ENCODE measurements around the gene TP53BP2. TPM values are rescaled to one million over a fixed set of nuclear protein-coding genes. Genes with fewer than 3 reads are reported as not detected.

Gene TP53BP2
- total RNA-seq, 1 donor = 31.8 TPM

GRCh38 chr1:223815865-223816264 is 29.9 kb downstream of the TP53BP2 start:
- TF ChIP-seq CTCF (IDR thresholded peaks at IDR 0.05; ENCODE audit: extremely low read depth, low read depth, low read length) = no peak
- peak; percentile 54 for DNase-seq (ENCODE audit: insufficient read length, low spot score, missing footprints)
- Histone ChIP-seq H3K4me2 (ENCODE audit: insufficient read depth, low read length) (peak overlapping the region; percentile 16), H2AFZ (ENCODE audit: low read length) (no peak overlapping the region), H3K79me2 (ENCODE audit: insufficient read depth, low read length) (peaks cover 46% of the 10 kb centered on the region), H3K9me3 (ENCODE audit: low read depth, low read length) (no peaks in the 10 kb centered on the region), H3K36me3 (ENCODE audit: insufficient read depth, low read length) (peaks cover 17% of the 10 kb centered on the region), H3K27ac (ENCODE audit: low read depth, low read length) (peak overlapping the region; percentile 1), H3K4me3 (ENCODE audit: insufficient read depth, low read length) (no peak overlapping the region), H4K20me1 (ENCODE audit: insufficient read depth, low read length) (no peaks in the 10 kb centered on the region), H3K4me1 (ENCODE audit: insufficient read depth, low read length) (peaks cover 30% of the 10 kb centered on the region), H3K27me3 (ENCODE audit: insufficient read depth, low read length) (no peaks in the 10 kb centered on the region)

GRCh38 chr1:223815020-223815853 is 30.5 kb downstream of the TP53BP2 start:
- Histone ChIP-seq H3K79me2 (ENCODE audit: insufficient read depth, low read length) (peaks cover 40% of the 10 kb centered on the region), H3K4me1 (ENCODE audit: insufficient read depth, low read length) (peaks cover 24% of the 10 kb centered on the region), H3K27me3 (ENCODE audit: insufficient read depth, low read length) (no peaks in the 10 kb centered on the region), H3K36me3 (ENCODE audit: insufficient read depth, low read length) (peaks cover 17% of the 10 kb centered on the region), H4K20me1 (ENCODE audit: insufficient read depth, low read length) (no peaks in the 10 kb centered on the region), H3K4me2 (ENCODE audit: insufficient read depth, low read length) (peak overlapping the region; percentile 16), H2AFZ (ENCODE audit: low read length) (no peak overlapping the region), H3K9me3 (ENCODE audit: low read depth, low read length) (no peaks in the 10 kb centered on the region), H3K27ac (ENCODE audit: low read depth, low read length) (peak overlapping the region; percentile 1), H3K4me3 (ENCODE audit: insufficient read depth, low read length) (no peak overlapping the region)
- no peak for DNase-seq (ENCODE audit: insufficient read length, low spot score, missing footprints)
- TF ChIP-seq CTCF (IDR thresholded peaks at IDR 0.05; ENCODE audit: extremely low read depth, low read depth, low read length) = no peak

- Histone ChIP-seq H3K9me3 (ENCODE audit: low read depth, low read length) (no peaks in the 10 kb centered on the region), H3K4me3 (ENCODE audit: insufficient read depth, low read length) (no peak overlapping the region), H3K27ac (ENCODE audit: low read depth, low read length) (no peak overlapping the region), H3K79me2 (ENCODE audit: insufficient read depth, low read length) (peaks cover 32% of the 10 kb centered on the region), H4K20me1 (ENCODE audit: insufficient read depth, low read length) (no peaks in the 10 kb centered on the region), H3K4me2 (ENCODE audit: insufficient read depth, low read length) (no peak overlapping the region), H3K4me1 (ENCODE audit: insufficient read depth, low read length) (peaks cover 17% of the 10 kb centered on the region), H2AFZ (ENCODE audit: low read length) (no peak overlapping the region), H3K36me3 (ENCODE audit: insufficient read depth, low read length) (peaks cover 15% of the 10 kb centered on the region), H3K27me3 (ENCODE audit: insufficient read depth, low read length) (no peaks in the 10 kb centered on the region)
- no peak for DNase-seq (ENCODE audit: insufficient read length, low spot score, missing footprints)
- no peak for TF ChIP-seq CTCF (IDR thresholded peaks at IDR 0.05; ENCODE audit: extremely low read depth, low read depth, low read length)
These were observed 32.1 kb downstream of the TP53BP2 start for GRCh38 chr1:223813645-223814044.

DNA sequence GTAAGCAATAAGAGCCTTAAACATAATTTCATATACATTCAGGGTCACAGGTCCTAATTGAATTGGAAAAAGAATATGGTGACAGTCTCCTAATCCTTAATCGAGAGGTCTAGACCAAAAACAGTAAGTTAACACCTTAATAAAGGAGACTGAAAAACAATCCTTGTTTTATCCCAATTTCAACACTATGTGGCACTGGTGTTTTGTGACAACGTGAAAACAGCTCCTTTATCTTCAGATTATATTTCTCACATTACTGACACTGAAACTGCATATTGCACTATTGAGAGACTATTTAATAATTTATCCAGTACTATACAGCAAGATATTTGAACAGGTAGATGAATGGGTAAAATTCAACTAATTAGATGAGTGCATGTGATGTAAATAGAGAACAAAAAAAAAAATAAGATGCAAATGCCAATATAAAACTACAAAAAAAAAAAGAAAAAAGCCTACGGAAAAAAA is 34.1 kb downstream of the TP53BP2 start:
- H3K27me3 ChIP-seq (ENCODE audit: insufficient read depth, low read length) = no peaks in the 10 kb centered on the region
- peaks cover 12% of the 10 kb centered on the region for H3K4me1 ChIP-seq (ENCODE audit: insufficient read depth, low read length)
- no peak overlapping the region for H2AFZ ChIP-seq (ENCODE audit: low read length)
- peaks cover 17% of the 10 kb centered on the region for H3K36me3 ChIP-seq (ENCODE audit: insufficient read depth, low read length)
- no peak overlapping the region for H3K27ac ChIP-seq (ENCODE audit: low read depth, low read length)
- no peak overlapping the region for H3K4me2 ChIP-seq (ENCODE audit: insufficient read depth, low read length)
- peaks cover 29% of the 10 kb centered on the region for H3K79me2 ChIP-seq (ENCODE audit: insufficient read depth, low read length)
- H3K9me3 ChIP-seq (ENCODE audit: low read depth, low read length) = no peaks in the 10 kb centered on the region
- H4K20me1 ChIP-seq (ENCODE audit: insufficient read depth, low read length) = no peaks in the 10 kb centered on the region
- TF ChIP-seq CTCF (IDR thresholded peaks at IDR 0.05; ENCODE audit: extremely low read depth, low read depth, low read length) = peak; percentile 56
- DNase-seq (ENCODE audit: insufficient read length, low spot score, missing footprints) = no peak
- no peak overlapping the region for H3K4me3 ChIP-seq (ENCODE audit: insufficient read depth, low read length)
